WTC11 (cell line): ENCODE data around the gene RAB1B. TPM values are rescaled to one million over a fixed set of nuclear protein-coding genes. Genes with fewer than 3 reads are reported as not detected.

Experiments used
- ATAC-seq: fragments of 200-7000 bp; cut with Tn5 transposase; 2 replicates; pipeline ENCODE4 v1.10.0; 2021; ENCODE audit warnings: mild to moderate bottlenecking, moderate library complexity
- CTCF ChIA-PET: fragments of 300-600 bp; sonication (Branson Sonifier 250); formaldehyde crosslinking; loops from one replicate; lab custom pipeline; 2021; ENCODE audit warnings: antibody characterized with exemption; lab: Charles Lee
- POLR2A ChIA-PET: fragments of 350-600 bp; sonication (Branson Sonifier 250); formaldehyde crosslinking; loops from one replicate; lab custom pipeline; 2021; ENCODE audit warnings: antibody characterized with exemption; lab: Charles Lee
- DNase-seq: peaks from one replicate; pipeline ENCODE4 v3.0.0; 2021; ENCODE audit warnings: low spot score
- H3K27ac Mint-ChIP-seq: 2 replicates; pipeline ENCODE4 v1.8.0; 2021; ENCODE audit warnings: mixed read lengths
- H3K27me3 Mint-ChIP-seq: 2 replicates; pipeline ENCODE4 v1.8.0; 2021; ENCODE audit warnings: low read depth, mild to moderate bottlenecking, moderate library complexity, mixed read lengths
- H3K36me3 Mint-ChIP-seq: 2 replicates; pipeline ENCODE4 v1.8.0; 2021; ENCODE audit warnings: mixed read lengths
- H3K4me1 Mint-ChIP-seq: 2 replicates; pipeline ENCODE4 v1.8.0; 2022; ENCODE audit warnings: mixed read lengths
- H3K4me3 Mint-ChIP-seq: 2 replicates; pipeline ENCODE4 v1.8.0; 2021; ENCODE audit warnings: mild to moderate bottlenecking, moderate library complexity, mixed read lengths
- H3K9me3 Mint-ChIP-seq: 2 replicates; pipeline ENCODE4 v1.8.0; 2021; ENCODE audit warnings: mixed read lengths
- ATF6 ChIP-seq: sonication (generic); formaldehyde crosslinking; IDR thresholded peaks from 2 replicates; pipeline ENCODE4 v1.8.1; 2023; ENCODE audit warnings: mild to moderate bottlenecking, missing genetic modification reagents
- CBFB ChIP-seq: sonication (generic); formaldehyde crosslinking; IDR thresholded peaks from 2 replicates; pipeline ENCODE4 v1.8.1; 2022; ENCODE audit warnings: mild to moderate bottlenecking, low read depth, missing genetic modification reagents
- CDX4 ChIP-seq: fragments of 250-450 bp; sonication (Bioruptor Pico); IDR thresholded peaks from 2 replicates; pipeline ENCODE4 v1.9.0; 2021; ENCODE audit warnings: moderate library complexity, mild to moderate bottlenecking, inconsistent platforms, borderline replicate concordance
- CTCF ChIP-seq: fragments of 200-600 bp; IDR thresholded peaks from 2 replicates; pipeline ENCODE4 v1.8.0; 2022; ENCODE audit warnings: antibody characterized with exemption
- FOXK1 ChIP-seq: sonication (generic); formaldehyde crosslinking; IDR thresholded peaks from 2 replicates; pipeline ENCODE4 v1.8.0; 2022; ENCODE audit warnings: mild to moderate bottlenecking, moderate library complexity, missing genetic modification reagents
- FOXP1 ChIP-seq: sonication (generic); formaldehyde crosslinking; IDR thresholded peaks from 2 replicates; pipeline ENCODE4 v1.8.0; 2022; ENCODE audit warnings: missing genetic modification reagents, mild to moderate bottlenecking, moderate library complexity, borderline replicate concordance
- GRHL2 ChIP-seq: fragments of 250-450 bp; sonication (Bioruptor Pico); IDR thresholded peaks from 2 replicates; pipeline ENCODE4 v1.8.0; 2022; ENCODE audit warnings: mild to moderate bottlenecking, moderate library complexity; ENCODE audit not compliant: insufficient replicate concordance, severe bottlenecking
- IRF2 ChIP-seq: sonication (generic); formaldehyde crosslinking; IDR thresholded peaks from 2 replicates; pipeline ENCODE4 v1.8.0; 2022; ENCODE audit warnings: low read depth, missing genetic modification reagents, borderline replicate concordance
- JUN ChIP-seq: sonication (generic); formaldehyde crosslinking; IDR thresholded peaks from 2 replicates; pipeline ENCODE4 v1.8.0; 2023; ENCODE audit warnings: mild to moderate bottlenecking, missing genetic modification reagents
- NFATC4 ChIP-seq: fragments of 250-450 bp; sonication (Bioruptor Pico); IDR thresholded peaks from 2 replicates; pipeline ENCODE4 v1.9.0; 2021; ENCODE audit warnings: mild to moderate bottlenecking
- NFYB ChIP-seq: sonication (generic); formaldehyde crosslinking; conservative IDR thresholded peaks from 2 replicates; pipeline ENCODE4 v1.8.0; 2022; ENCODE audit warnings: low read depth, missing genetic modification reagents
- RORB ChIP-seq: fragments of 250-450 bp; sonication (Bioruptor Pico); IDR thresholded peaks from 2 replicates; pipeline ENCODE4 v1.9.0; 2021; ENCODE audit warnings: mild to moderate bottlenecking
- SMAD3 ChIP-seq: sonication (generic); formaldehyde crosslinking; IDR thresholded peaks from 2 replicates; pipeline ENCODE4 v1.8.0; 2022; ENCODE audit warnings: missing genetic modification reagents, mild to moderate bottlenecking, borderline replicate concordance
- STAT6 ChIP-seq: sonication (generic); formaldehyde crosslinking; conservative IDR thresholded peaks from 2 replicates; pipeline ENCODE4 v1.8.1; 2023; ENCODE audit warnings: mild to moderate bottlenecking, low read depth, missing genetic modification reagents, moderate library complexity
- TEAD1 ChIP-seq: sonication (generic); formaldehyde crosslinking; IDR thresholded peaks from 2 replicates; pipeline ENCODE4 v1.8.0; 2022; ENCODE audit warnings: mild to moderate bottlenecking, missing genetic modification reagents
- TEAD4 ChIP-seq: sonication (generic); formaldehyde crosslinking; IDR thresholded peaks from 2 replicates; pipeline ENCODE4 v1.8.0; 2022; ENCODE audit warnings: mild to moderate bottlenecking, missing genetic modification reagents
- TP53 ChIP-seq: sonication (generic); formaldehyde crosslinking; IDR thresholded peaks from 2 replicates; pipeline ENCODE4 v1.8.1; 2023; ENCODE audit warnings: mild to moderate bottlenecking, missing genetic modification reagents
- ZBTB21 ChIP-seq: sonication (generic); formaldehyde crosslinking; IDR thresholded peaks from 2 replicates; pipeline ENCODE4 v1.8.1; 2023; ENCODE audit warnings: mild to moderate bottlenecking, missing genetic modification reagents, borderline replicate concordance
- ZNF317 ChIP-seq: sonication (generic); formaldehyde crosslinking; IDR thresholded peaks from 2 replicates; pipeline ENCODE4 v1.8.1; 2023; ENCODE audit warnings: low read depth, mild to moderate bottlenecking, moderate library complexity, missing genetic modification reagents, borderline replicate concordance
- ZNF425 ChIP-seq: fragments of 250-450 bp; sonication (Bioruptor Pico); conservative IDR thresholded peaks from 2 replicates; pipeline ENCODE4 v1.9.0; 2021; ENCODE audit warnings: mild to moderate bottlenecking
- ZNF671 ChIP-seq: fragments of 250-450 bp; sonication (Bioruptor Pico); IDR thresholded peaks from 2 replicates; pipeline ENCODE4 v1.8.0; 2021; ENCODE audit warnings: mild to moderate bottlenecking
- total RNA-seq: library from RNA; stranded (reverse); gene quantifications from 3 replicates; pipeline ENCODE4 v1.2.3, GENCODE V29; 2021
- TF ChIP-seq, protein P1 (sequence below): sonication (generic); formaldehyde crosslinking; IDR thresholded peaks from 2 replicates; pipeline ENCODE4 v1.8.1; 2022; ENCODE audit warnings: mild to moderate bottlenecking, moderate library complexity, missing genetic modification reagents
- TF ChIP-seq, protein P2 (sequence below): sonication (generic); formaldehyde crosslinking; conservative IDR thresholded peaks from 2 replicates; pipeline ENCODE4 v1.8.1; 2022; ENCODE audit warnings: mild to moderate bottlenecking, missing genetic modification reagents
- TF ChIP-seq, protein P3 (sequence below): sonication (generic); formaldehyde crosslinking; IDR thresholded peaks from 2 replicates; pipeline ENCODE4 v1.8.1; 2023; ENCODE audit warnings: mild to moderate bottlenecking, moderate library complexity, missing genetic modification reagents

Gene RAB1B
- total RNA-seq, 1 experiment from 2014 or later, result 125 TPM

DNA sequence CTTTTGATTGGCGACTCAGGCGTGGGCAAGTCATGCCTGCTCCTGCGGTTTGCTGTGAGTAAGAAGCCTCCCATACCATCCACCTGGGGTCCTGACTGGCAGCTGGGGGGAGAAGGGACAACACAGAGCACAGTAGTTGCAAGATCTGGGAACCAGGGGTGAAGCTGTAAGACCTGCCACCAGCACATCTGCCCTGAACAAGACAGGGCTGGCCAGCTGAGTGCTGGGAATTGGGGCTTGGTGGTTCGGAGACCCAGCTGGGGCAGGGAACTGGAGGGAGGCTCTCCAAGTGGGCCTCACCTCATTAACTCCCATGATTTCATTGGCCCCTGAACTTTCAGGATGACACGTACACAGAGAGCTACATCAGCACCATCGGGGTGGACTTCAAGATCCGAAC lies 3.4 kb downstream of the RAB1B start (continued):
- TF ChIP-seq ZNF425 (CRISPR knock-in tag) (no peak), TP53 (CRISPR knock-in tag) (no peak), FOXP1 (CRISPR knock-in tag) (no peak), TEAD4 (no peak), CDX4 (CRISPR knock-in tag) (no peak), SMAD3 (CRISPR knock-in tag) (no peak)
- TF ChIP-seq, protein P1, sequence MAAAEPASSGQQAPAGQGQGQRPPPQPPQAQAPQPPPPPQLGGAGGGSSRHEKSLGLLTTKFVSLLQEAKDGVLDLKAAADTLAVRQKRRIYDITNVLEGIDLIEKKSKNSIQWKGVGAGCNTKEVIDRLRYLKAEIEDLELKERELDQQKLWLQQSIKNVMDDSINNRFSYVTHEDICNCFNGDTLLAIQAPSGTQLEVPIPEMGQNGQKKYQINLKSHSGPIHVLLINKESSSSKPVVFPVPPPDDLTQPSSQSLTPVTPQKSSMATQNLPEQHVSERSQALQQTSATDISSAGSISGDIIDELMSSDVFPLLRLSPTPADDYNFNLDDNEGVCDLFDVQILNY (CRISPR knock-in tag), result no peak
- TF ChIP-seq, protein P2, sequence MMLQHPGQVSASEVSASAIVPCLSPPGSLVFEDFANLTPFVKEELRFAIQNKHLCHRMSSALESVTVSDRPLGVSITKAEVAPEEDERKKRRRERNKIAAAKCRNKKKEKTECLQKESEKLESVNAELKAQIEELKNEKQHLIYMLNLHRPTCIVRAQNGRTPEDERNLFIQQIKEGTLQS (CRISPR knock-in tag), result no peak

GRCh38 chr11:66272596-66272995 lies 4.2 kb downstream of the RAB1B start:
- ATAC-seq, result no peak
- Mint-ChIP-seq H3K4me1 (peaks cover 7% of the 10 kb centered on the region; the same call in 1 of the 2 replicates), H3K27ac (no peak overlapping the region), H3K27me3 (no peaks in the 10 kb centered on the region; the same call in 1 of the 2 replicates), H3K4me3 (no peak overlapping the region), H3K9me3 (no peaks in the 10 kb centered on the region), H3K36me3 (peaks cover 30% of the 10 kb centered on the region)
- DNase-seq, result no peak
- POLR2A ChIA-PET, result no interaction called here
- CTCF ChIA-PET, result interaction anchor here (1.4 to 3.0 kb wide), 2 partner anchors 10 to 39 kb away, joined by 4 to 9 read pairs; no protein-coding TSS in a partner anchor
- no peak for TF ChIP-seq FOXK1 (CRISPR knock-in tag)
- TF ChIP-seq RORB, result no peak
- no peak for TF ChIP-seq ZBTB21 (CRISPR knock-in tag)
- TF ChIP-seq ATF6 (CRISPR knock-in tag), result no peak
- TF ChIP-seq JUN (CRISPR knock-in tag), result no peak
- TF ChIP-seq CTCF, result no peak
- no peak for TF ChIP-seq NFATC4 (CRISPR knock-in tag)
- no peak for TF ChIP-seq CBFB (CRISPR knock-in tag)
- no peak for TF ChIP-seq IRF2 (CRISPR knock-in tag)
- TF ChIP-seq ZNF317 (CRISPR knock-in tag), result no peak
- no peak for TF ChIP-seq ZNF671
- TF ChIP-seq, protein P3, sequence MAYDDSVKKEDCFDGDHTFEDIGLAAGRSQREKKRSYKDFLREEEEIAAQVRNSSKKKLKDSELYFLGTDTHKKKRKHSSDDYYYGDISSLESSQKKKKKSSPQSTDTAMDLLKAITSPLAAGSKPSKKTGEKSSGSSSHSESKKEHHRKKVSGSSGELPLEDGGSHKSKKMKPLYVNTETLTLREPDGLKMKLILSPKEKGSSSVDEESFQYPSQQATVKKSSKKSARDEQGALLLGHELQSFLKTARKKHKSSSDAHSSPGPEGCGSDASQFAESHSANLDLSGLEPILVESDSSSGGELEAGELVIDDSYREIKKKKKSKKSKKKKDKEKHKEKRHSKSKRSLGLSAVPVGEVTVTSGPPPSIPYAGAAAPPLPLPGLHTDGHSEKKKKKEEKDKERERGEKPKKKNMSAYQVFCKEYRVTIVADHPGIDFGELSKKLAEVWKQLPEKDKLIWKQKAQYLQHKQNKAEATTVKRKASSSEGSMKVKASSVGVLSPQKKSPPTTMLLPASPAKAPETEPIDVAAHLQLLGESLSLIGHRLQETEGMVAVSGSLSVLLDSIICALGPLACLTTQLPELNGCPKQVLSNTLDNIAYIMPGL, result no peak
- no peak for TF ChIP-seq GRHL2 (CRISPR knock-in tag)
- no peak for TF ChIP-seq NFYB
- no peak for TF ChIP-seq TEAD1 (CRISPR knock-in tag)
- no peak for TF ChIP-seq STAT6 (CRISPR knock-in tag)
- TF ChIP-seq, protein P1 (CRISPR knock-in tag), result no peak
